ENCODE data around the gene NKD1. TPM values are rescaled to one million over a fixed set of nuclear protein-coding genes. Genes with fewer than 3 reads are reported as not detected.

Gene NKD1
- total RNA-seq, 1 donor from 2014 or later: 54.7 TPM

GRCh38 chr16:50505714-50506542, 42.3 kb upstream of the NKD1 start:
- peaks cover 4% of the 10 kb centered on the region for H3K36me3 Mint-ChIP-seq (ENCODE audit: low read depth)
- TF ChIP-seq, protein P1, sequence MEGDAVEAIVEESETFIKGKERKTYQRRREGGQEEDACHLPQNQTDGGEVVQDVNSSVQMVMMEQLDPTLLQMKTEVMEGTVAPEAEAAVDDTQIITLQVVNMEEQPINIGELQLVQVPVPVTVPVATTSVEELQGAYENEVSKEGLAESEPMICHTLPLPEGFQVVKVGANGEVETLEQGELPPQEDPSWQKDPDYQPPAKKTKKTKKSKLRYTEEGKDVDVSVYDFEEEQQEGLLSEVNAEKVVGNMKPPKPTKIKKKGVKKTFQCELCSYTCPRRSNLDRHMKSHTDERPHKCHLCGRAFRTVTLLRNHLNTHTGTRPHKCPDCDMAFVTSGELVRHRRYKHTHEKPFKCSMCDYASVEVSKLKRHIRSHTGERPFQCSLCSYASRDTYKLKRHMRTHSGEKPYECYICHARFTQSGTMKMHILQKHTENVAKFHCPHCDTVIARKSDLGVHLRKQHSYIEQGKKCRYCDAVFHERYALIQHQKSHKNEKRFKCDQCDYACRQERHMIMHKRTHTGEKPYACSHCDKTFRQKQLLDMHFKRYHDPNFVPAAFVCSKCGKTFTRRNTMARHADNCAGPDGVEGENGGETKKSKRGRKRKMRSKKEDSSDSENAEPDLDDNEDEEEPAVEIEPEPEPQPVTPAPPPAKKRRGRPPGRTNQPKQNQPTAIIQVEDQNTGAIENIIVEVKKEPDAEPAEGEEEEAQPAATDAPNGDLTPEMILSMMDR (conservative IDR thresholded peaks at IDR 0.05): no peak
- peak overlapping the region; percentile 48 for H3K27ac Mint-ChIP-seq (ENCODE audit: unreplicated experiment)
- DNase-seq (ENCODE audit: low read depth, low spot score): peak; percentile 28
- peaks cover 45% of the 10 kb centered on the region for H3K4me1 Mint-ChIP-seq
- peaks cover 11% of the 10 kb centered on the region for H3K9me3 Mint-ChIP-seq
- H3K27me3 Mint-ChIP-seq (ENCODE audit: low read depth): peaks cover 2% of the 10 kb centered on the region
- H3K4me3 Mint-ChIP-seq: peak overlapping the region; percentile 60

- Mint-ChIP-seq H3K4me3 (no peak overlapping the region), H3K36me3 (ENCODE audit: low read depth) (peaks cover 5% of the 10 kb centered on the region), H3K27ac (ENCODE audit: unreplicated experiment) (peak overlapping the region; percentile 62), H3K4me1 (peaks cover 45% of the 10 kb centered on the region), H3K9me3 (peaks cover 17% of the 10 kb centered on the region), H3K27me3 (ENCODE audit: low read depth) (peaks cover 2% of the 10 kb centered on the region)
- DNase-seq (ENCODE audit: low read depth, low spot score): no peak
- TF ChIP-seq, protein P1 (conservative IDR thresholded peaks at IDR 0.05): no peak
Observed at GRCh38 chr16:50506543-50506937, 41.7 kb upstream of the NKD1 start.

GRCh38 chr16:50507397-50507796, 40.8 kb upstream of the NKD1 start:
- DNase-seq (ENCODE audit: low read depth, low spot score): no peak
- Mint-ChIP-seq H3K27me3 (ENCODE audit: low read depth) (peaks cover 2% of the 10 kb centered on the region), H3K27ac (ENCODE audit: unreplicated experiment) (no peak overlapping the region), H3K36me3 (ENCODE audit: low read depth) (peaks cover 11% of the 10 kb centered on the region), H3K4me3 (no peak overlapping the region), H3K9me3 (peaks cover 23% of the 10 kb centered on the region), H3K4me1 (peaks cover 45% of the 10 kb centered on the region)
- TF ChIP-seq, protein P1 (conservative IDR thresholded peaks at IDR 0.05): no peak

DNA sequence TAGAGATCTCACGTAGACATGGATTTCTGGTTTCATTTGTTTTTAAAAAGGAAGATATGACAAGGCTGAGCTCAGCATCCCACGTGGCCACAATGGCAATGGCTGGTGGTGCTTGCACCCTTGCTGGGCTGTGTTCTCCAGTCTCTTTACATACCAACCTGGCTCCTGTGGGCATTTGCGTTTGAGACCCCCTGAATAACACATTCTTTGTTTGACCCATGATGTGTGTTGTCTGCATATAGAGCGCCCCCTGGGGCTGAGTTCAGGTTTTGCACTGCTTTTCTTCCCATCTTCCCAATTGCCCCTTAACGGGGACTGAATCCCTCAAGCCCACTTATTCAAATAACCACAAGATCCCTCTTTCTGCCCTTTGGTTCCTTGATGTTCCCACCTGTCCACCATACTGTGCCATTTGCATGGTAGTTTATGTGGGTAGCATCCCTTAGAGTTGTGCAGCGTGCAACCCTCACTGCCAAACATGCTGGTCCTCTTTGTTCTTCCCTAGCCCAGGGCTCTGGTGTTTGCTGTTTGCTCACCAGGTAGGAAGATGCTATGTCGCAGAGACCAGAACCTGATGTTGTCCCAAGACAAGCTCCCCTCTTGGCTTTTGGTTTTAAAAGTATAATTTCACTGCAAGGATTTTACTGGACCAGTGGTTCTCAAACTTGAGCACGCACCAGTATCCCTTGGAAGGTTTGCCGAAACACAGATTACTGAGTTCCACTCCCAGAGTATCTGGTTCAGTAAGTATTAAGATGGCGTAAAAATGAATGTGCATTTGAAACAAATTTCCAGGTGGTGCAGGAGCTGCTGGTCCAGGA, 38.5 kb upstream of the NKD1 start:
- TF ChIP-seq, protein P1 (conservative IDR thresholded peaks at IDR 0.05): peak; percentile 72
- H3K4me3 Mint-ChIP-seq: no peak overlapping the region
- H3K27me3 Mint-ChIP-seq (ENCODE audit: low read depth): peaks cover 2% of the 10 kb centered on the region
- peaks cover 34% of the 10 kb centered on the region for H3K4me1 Mint-ChIP-seq
- peaks cover 11% of the 10 kb centered on the region for H3K36me3 Mint-ChIP-seq (ENCODE audit: low read depth)
- H3K27ac Mint-ChIP-seq (ENCODE audit: unreplicated experiment): no peak overlapping the region
- H3K9me3 Mint-ChIP-seq: peaks cover 23% of the 10 kb centered on the region
- DNase-seq (ENCODE audit: low read depth, low spot score): peak; percentile 63

DNA sequence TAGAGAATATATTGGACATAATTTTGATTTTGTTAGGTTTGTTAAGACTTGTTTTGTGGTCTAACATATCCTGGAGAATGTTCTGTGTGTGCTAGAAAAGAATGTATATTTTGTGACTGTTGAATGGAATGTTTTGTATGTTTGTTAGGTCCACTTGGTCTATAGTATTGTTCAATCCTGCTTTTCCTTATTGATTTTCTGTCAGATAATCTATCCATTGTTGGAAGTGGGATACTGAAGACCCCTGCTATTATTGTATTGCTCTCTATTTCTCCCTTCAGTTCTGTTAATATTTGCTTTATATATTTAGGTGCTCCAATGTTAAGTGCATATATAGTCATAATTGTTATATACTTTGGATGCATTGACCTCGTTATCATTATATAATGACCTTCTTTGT, 33.0 kb upstream of the NKD1 start:
- Mint-ChIP-seq H3K4me1 (peaks cover 8% of the 10 kb centered on the region), H3K36me3 (ENCODE audit: low read depth) (peaks cover 20% of the 10 kb centered on the region), H3K9me3 (peaks cover 25% of the 10 kb centered on the region), H3K4me3 (no peak overlapping the region), H3K27ac (ENCODE audit: unreplicated experiment) (no peak overlapping the region), H3K27me3 (ENCODE audit: low read depth) (no peaks in the 10 kb centered on the region)
- TF ChIP-seq, protein P1 (conservative IDR thresholded peaks at IDR 0.05): no peak
- DNase-seq (ENCODE audit: low read depth, low spot score): no peak
